Stimulated activated CD4-positive, alpha-beta T cell treated with anti-CD3 and anti-CD28 coated beads, Interleukin-2, amount 100 ng/mL, for 48 hours (primary cell): ENCODE measurements around the gene LRRC41.
"Not testable (repeated sequence)": the region's sequence is repeated elsewhere in the genome, so short reads cannot be mapped to it uniquely, and the experiment has no call there.

Experiments
- DNase-seq, 2 donors: peaks; one replicate each; pipeline ENCODE4 v3.0.0-alpha.2; 2020

Gene LRRC41

DNA sequence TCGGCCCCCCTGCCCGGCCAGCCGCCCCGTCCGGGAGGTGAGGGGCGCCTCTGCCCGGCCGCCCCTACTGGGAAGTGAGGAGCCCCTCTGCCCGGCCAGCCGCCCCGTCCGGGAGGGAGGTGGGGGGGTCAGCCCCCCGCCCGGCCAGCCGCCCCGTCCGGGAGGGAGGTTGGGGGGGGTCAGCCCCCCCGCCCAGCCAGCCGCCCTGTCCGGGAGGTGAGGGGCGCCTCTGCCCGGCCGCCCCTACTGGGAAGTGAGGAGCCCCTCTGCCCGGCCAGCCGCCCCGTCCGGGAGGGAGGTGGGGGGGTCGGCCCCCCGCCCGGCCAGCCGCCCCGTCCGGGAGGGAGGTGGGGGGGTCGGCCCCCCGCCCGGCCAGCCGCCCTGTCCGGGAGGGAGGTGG, 61.7 kb downstream of the LRRC41 start:
- not testable (repeated sequence) for DNase-seq

DNA sequence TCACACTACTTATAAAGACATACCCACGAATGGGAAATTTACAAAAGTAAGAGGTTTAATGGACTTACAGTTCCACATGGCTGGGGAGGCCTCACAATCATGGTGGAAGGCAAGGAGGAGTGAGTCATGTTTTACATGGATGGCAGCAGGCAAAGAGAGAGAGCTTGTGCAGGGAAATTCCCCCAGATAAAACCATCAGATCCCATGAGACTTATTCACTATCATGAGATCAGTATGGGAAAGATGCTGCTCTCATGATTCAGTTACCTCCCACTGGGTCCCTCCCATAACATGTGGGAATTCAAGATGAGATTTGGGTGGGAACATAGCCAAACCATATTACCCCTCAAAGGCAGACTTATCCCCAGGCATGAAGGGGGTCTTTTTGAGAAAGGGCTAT, 64.6 kb downstream of the LRRC41 start:
- DNase-seq = not testable (repeated sequence)

DNA sequence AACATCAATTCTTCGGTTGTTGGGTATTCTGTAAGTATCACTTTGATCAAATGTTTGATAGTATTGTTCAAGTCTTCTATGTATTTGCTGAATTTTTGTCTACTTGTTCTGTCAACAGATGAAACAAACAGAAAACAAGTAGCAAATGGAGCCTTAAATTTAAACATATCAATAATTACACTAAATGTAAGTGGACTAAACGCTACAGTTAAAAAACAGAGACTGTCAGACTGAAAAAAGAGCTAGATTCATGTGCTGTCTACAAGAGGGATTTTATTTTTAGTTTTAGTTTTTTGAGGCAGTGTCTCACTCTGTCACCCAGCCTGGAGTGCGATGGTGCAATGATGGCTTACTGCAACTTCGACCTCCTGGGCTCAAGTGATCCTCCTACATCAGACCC, 66.5 kb downstream of the LRRC41 start:
- DNase-seq = no peak

DNA sequence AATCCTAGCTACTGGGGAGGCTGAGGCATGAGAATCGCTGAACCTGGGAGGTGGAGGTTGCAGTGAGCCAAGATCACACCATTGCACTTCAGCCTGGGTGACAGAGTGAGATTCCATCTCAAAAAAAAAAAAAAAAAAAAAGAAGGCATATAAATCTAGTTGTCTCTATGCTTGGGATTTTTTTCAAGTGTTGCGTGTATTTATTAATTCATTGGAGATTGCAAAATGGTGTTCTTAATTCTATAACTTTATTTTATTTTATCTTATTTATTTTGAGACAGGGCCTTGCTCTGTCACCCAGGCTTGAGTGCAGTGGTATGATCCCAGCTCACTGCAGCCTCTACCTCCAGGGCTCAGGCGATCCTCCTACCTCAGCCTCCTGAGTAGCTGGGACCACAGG, 72.2 kb downstream of the LRRC41 start:
- not testable (repeated sequence) for DNase-seq
